HepG2 (cell line): Measurements from ENCODE around the gene CCDC177. TPM values are rescaled to one million over a fixed set of nuclear protein-coding genes. Genes with fewer than 3 reads are reported as not detected.
A peak's percentile ranks its signal among the peaks of the same experiment; 100 is the strongest.

Source experiments
- ATAC-seq: fragments of 200-7000 bp; cut with Tn5 transposase; 3 replicates; pipeline ENCODE4 v1.9.1; 2020; ENCODE audit warnings: mild to moderate bottlenecking, moderate library complexity
- BruUV-seq: library from RNA; stranded (reverse); fragments of 400-500 nt; replicated peaks from 2 replicates; lab custom pipeline; 2021; lab: Mats Ljungman, UMichigan
- CTCF ChIA-PET: fragments of 300-600 bp; formaldehyde crosslinking; extraction: SDS; loops from one replicate; lab custom pipeline; 2021; ENCODE audit warnings: low total read pairs, inconsistent platforms, low intra/inter-chr PET ratio; lab: Yijun Ruan, JAX
- POLR2A ChIA-PET: fragments of 350-600 bp; sonication (Branson Sonifier 250); formaldehyde crosslinking; loops from one replicate; lab custom pipeline; 2020; ENCODE audit warnings: antibody characterized with exemption, inconsistent platforms; lab: Yijun Ruan, JAX
- DNase-seq: peaks from one replicate; pipeline ENCODE4 v3.0.0-alpha.2; 2015; ENCODE audit warnings: low spot score
- FAIRE-seq: peaks from 3 replicates; lab custom pipeline; 2011; peaks lifted over from hg19 to GRCh38; lab: Jason Lieb, UNC
- H2AFZ ChIP-seq: one replicate; pipeline ENCODE4 v1.6.1; 2011; ENCODE audit warnings: low read length, inconsistent platforms
- H3K27ac ChIP-seq: fragments of 300-600 bp; 3 replicates; pipeline ENCODE4 v1.8.0; 2011; ENCODE audit warnings: mixed run types, mild to moderate bottlenecking, mixed read lengths, low read length, inconsistent platforms; ENCODE audit not compliant: insufficient read depth; ENCODE audit errors: extremely low read length
- H3K27me3 ChIP-seq, 2 experiments: fragments of 200-600 bp in 1 of 2; 2 replicates in 1 of 2; 3 replicates in 1 of 2; pipeline versions ENCODE4 v1.6.0 to v1.8.0; 2011; ENCODE audit warnings: low read length in 2 of 2, mild to moderate bottlenecking in 2 of 2, moderate library complexity in 2 of 2, inconsistent platforms in 1 of 2; ENCODE audit not compliant: insufficient read depth in 2 of 2, control insufficient read depth in 1 of 2
- H3K36me3 ChIP-seq, 2 experiments: fragments of 200-600 bp in 1 of 2; replicated peaks in 1 of 2; 2 replicates in 1 of 2; 3 replicates in 1 of 2; pipeline versions ENCODE4 v1.5.1 to v1.8.0; 2011; ENCODE audit warnings: low read length in 2 of 2, inconsistent platforms in 1 of 2; ENCODE audit not compliant: insufficient read depth in 2 of 2, control insufficient read depth in 1 of 2
- H3K4me1 ChIP-seq: 2 replicates; pipeline ENCODE4 v1.5.1; 2012; ENCODE audit warnings: low read length, inconsistent platforms; ENCODE audit not compliant: insufficient read depth
- H3K4me2 ChIP-seq: 2 replicates; pipeline ENCODE4 v1.6.0; 2011; ENCODE audit warnings: low read depth, low read length, inconsistent platforms
- H3K4me3 ChIP-seq, 3 experiments: fragments of 200-600 bp in 1 of 3; sonication (generic), shearing (Covaris generic) in 1 of 3; replicated peaks in 1 of 3; 2 replicates each; pipeline ENCODE4 v1.5.1; 2011 to 2016; ENCODE audit warnings: low read length in 3 of 3, inconsistent platforms in 2 of 3, low read depth in 2 of 3, mild to moderate bottlenecking in 2 of 3, control low read depth in 1 of 3, mixed read lengths in 1 of 3; ENCODE audit not compliant: insufficient read depth in 1 of 3
- H3K79me2 ChIP-seq: one replicate; pipeline ENCODE4 v1.6.1; 2011; ENCODE audit warnings: low read length, inconsistent platforms; ENCODE audit not compliant: insufficient read depth
- H3K9ac ChIP-seq: 2 replicates; pipeline ENCODE4 v1.6.0; 2011; ENCODE audit warnings: mild to moderate bottlenecking, low read depth, low read length, inconsistent platforms; ENCODE audit not compliant: insufficient read depth
- H3K9me3 ChIP-seq: 2 replicates; pipeline ENCODE4 v1.5.1; 2012; ENCODE audit warnings: mild to moderate bottlenecking, low read length
- H4K20me1 ChIP-seq: 2 replicates; pipeline ENCODE4 v1.6.0; 2011; ENCODE audit warnings: inconsistent platforms, mild to moderate bottlenecking, low read length, moderate library complexity; ENCODE audit not compliant: insufficient read depth
- CSRNP2 ChIP-seq: sonication (generic); formaldehyde crosslinking; conservative IDR thresholded peaks from 2 replicates; pipeline ENCODE4 v1.8.0; 2022; ENCODE audit warnings: low read depth, missing genetic modification reagents
- DPF2 ChIP-seq: sonication (generic); formaldehyde crosslinking; IDR thresholded peaks from 2 replicates; pipeline ENCODE4 v1.4.0; 2020; ENCODE audit warnings: mild to moderate bottlenecking, low read depth, missing genetic modification reagents, borderline replicate concordance
- FOXA1 ChIP-seq, 2 experiments: fragments of 450-650 bp in 1 of 2; sonication (generic) in 1 of 2; formaldehyde crosslinking in 1 of 2; IDR thresholded peaks; 2 replicates each; pipeline versions ENCODE4 v1.4.0 to v1.6.1; 2016 to 2020; ENCODE audit warnings: missing genetic modification reagents in 1 of 2
- KDM2A ChIP-seq: sonication (generic); formaldehyde crosslinking; IDR thresholded peaks from 2 replicates; pipeline ENCODE4 v1.4.0; 2020; ENCODE audit warnings: low read depth, missing genetic modification reagents, borderline replicate concordance
- KLF9 ChIP-seq: IDR thresholded peaks from 2 replicates; pipeline ENCODE4 v1.6.1; 2016; ENCODE audit warnings: low read depth
- NR2C2 ChIP-seq: sonication (generic); formaldehyde crosslinking; IDR thresholded peaks from 2 replicates; pipeline ENCODE4 v1.4.0; 2020; ENCODE audit warnings: missing genetic modification reagents, mild to moderate bottlenecking, moderate library complexity, borderline replicate concordance
- PCBP1 ChIP-seq: fragments of 200-400 bp; formaldehyde crosslinking; IDR thresholded peaks from 2 replicates; pipeline ENCODE4 v1.6.1; 2017; ENCODE audit warnings: mild to moderate bottlenecking, low read depth, low read length, borderline replicate concordance
- PHB2 ChIP-seq: fragments of 450-650 bp; IDR thresholded peaks from 2 replicates; pipeline ENCODE4 v1.6.1; 2018; ENCODE audit not compliant: partially characterized antibody
- PHF21A ChIP-seq: sonication (generic); formaldehyde crosslinking; IDR thresholded peaks from 2 replicates; pipeline ENCODE4 v1.5.0; 2020; ENCODE audit warnings: mild to moderate bottlenecking, missing genetic modification reagents
- POGZ ChIP-seq: sonication (generic); formaldehyde crosslinking; IDR thresholded peaks from 2 replicates; pipeline ENCODE4 v1.4.0; 2020; ENCODE audit warnings: mild to moderate bottlenecking, missing genetic modification reagents
- PREB ChIP-seq: sonication (generic); formaldehyde crosslinking; IDR thresholded peaks from 2 replicates; pipeline ENCODE4 v1.4.0; 2020; ENCODE audit warnings: missing genetic modification reagents
- REXO4 ChIP-seq: sonication (generic); formaldehyde crosslinking; IDR thresholded peaks from 2 replicates; pipeline ENCODE4 v1.8.0; 2022; ENCODE audit warnings: missing genetic modification reagents, mild to moderate bottlenecking, borderline replicate concordance
- SNRNP70 ChIP-seq: fragments of 200-400 bp; formaldehyde crosslinking; IDR thresholded peaks from 2 replicates; pipeline ENCODE4 v1.6.1; 2017; ENCODE audit warnings: mild to moderate bottlenecking, low read depth, low read length, moderate library complexity
- SOX6 ChIP-seq, 2 experiments: fragments of 450-650 bp in 1 of 2; sonication (generic) in 1 of 2; formaldehyde crosslinking in 1 of 2; IDR thresholded peaks; 2 replicates each; pipeline versions ENCODE4 v1.4.0 to v1.6.1; 2017 to 2020; ENCODE audit warnings: antibody characterized with exemption in 1 of 2, mild to moderate bottlenecking in 1 of 2, missing genetic modification reagents in 1 of 2
- SUZ12 ChIP-seq: fragments of 150-350 bp; IDR thresholded peaks from 2 replicates; pipeline ENCODE4 v1.6.1; 2014; ENCODE audit warnings: low read depth, low read length
- TBX3 ChIP-seq: fragments of 450-650 bp; IDR thresholded peaks from 2 replicates; pipeline ENCODE4 v1.6.1; 2017; ENCODE audit warnings: antibody characterized with exemption, mild to moderate bottlenecking, inconsistent platforms, borderline replicate concordance
- TEF ChIP-seq: sonication (generic); formaldehyde crosslinking; IDR thresholded peaks from 2 replicates; pipeline ENCODE4 v1.5.0; 2020; ENCODE audit warnings: missing genetic modification reagents
- ZBTB7B ChIP-seq: sonication (generic); formaldehyde crosslinking; IDR thresholded peaks from 2 replicates; pipeline ENCODE4 v1.4.0; 2020; ENCODE audit warnings: missing genetic modification reagents
- ZFY ChIP-seq: sonication (generic); formaldehyde crosslinking; IDR thresholded peaks from 2 replicates; pipeline ENCODE4 v1.4.0; 2020; ENCODE audit warnings: missing genetic modification reagents
- ZNF331 ChIP-seq: sonication (generic); formaldehyde crosslinking; IDR thresholded peaks from 2 replicates; pipeline ENCODE4 v1.4.0; 2020; ENCODE audit warnings: missing genetic modification reagents
- ZNF576 ChIP-seq: sonication (generic); formaldehyde crosslinking; IDR thresholded peaks from 2 replicates; pipeline ENCODE4 v1.4.0; 2020; ENCODE audit warnings: mild to moderate bottlenecking, missing genetic modification reagents
- ZNF773 ChIP-seq: sonication (generic); formaldehyde crosslinking; IDR thresholded peaks from 2 replicates; pipeline ENCODE4 v1.4.0; 2020; ENCODE audit warnings: missing genetic modification reagents, borderline replicate concordance
- WGBS: methylation state at CpG from one replicate; pipeline ENCODE4 v1.1.6; 2017; ENCODE audit warnings: low lambda C conversion rate; 5-methylcytosine and 5-hydroxymethylcytosine counted together
- in situ Hi-C: cut with HindIII; loops from 2 replicates; pipeline ENCODE4 v1.10.0; 2017; ENCODE audit warnings: low pct_unique_long_range_greater_than_20kb; ENCODE audit not compliant: extremely low pct_ligation_motif_present
- intact Hi-C: fragments of 100-400 bp; cut with micrococcal nuclease; formaldehyde crosslinking; loops from one replicate; pipeline ENCODE4 v1.10.0; 2022; ENCODE audit not compliant: unreplicated experiment
- polyA plus RNA-seq, 8 experiments: library from polyadenylated mRNA; depleted of rRNA in 3 of 8; stranded (reverse) in 7 of 8; unstranded in 1 of 8; fragments of >200 nt; fragmentation: Illumina TruSeq in 4 of 8; extraction: Trizol in 4 of 8; gene quantifications; 2 replicates each; pipeline versions ENCODE4 v1.2.1 to v1.2.3, GENCODE V29; 2011 to 2016; ENCODE audit warnings: low read depth in 4 of 8, missing spikeins in 1 of 8, mixed read lengths in 1 of 8; ENCODE audit not compliant: insufficient read depth in 1 of 8
- total RNA-seq, 5 experiments: library from RNA; depleted of rRNA; stranded (reverse); fragments of >200 nt; fragmentation: Illumina TruSeq; extraction: Trizol; gene quantifications; 2 replicates each; pipeline ENCODE4 v1.2.3, GENCODE V29; 2016; ENCODE audit warnings: low read depth in 1 of 5
- TF ChIP-seq, protein P1 (sequence below): sonication (generic); formaldehyde crosslinking; IDR thresholded peaks from 2 replicates; pipeline ENCODE4 v1.4.0; 2020; ENCODE audit warnings: mild to moderate bottlenecking, missing genetic modification reagents

CCDC177 gene
- total and polyA plus RNA-seq, 2 of the 13 experiments (the other 11 are each of a cell fraction or from before 2014, with no cell fraction given), result not detected

DNA sequence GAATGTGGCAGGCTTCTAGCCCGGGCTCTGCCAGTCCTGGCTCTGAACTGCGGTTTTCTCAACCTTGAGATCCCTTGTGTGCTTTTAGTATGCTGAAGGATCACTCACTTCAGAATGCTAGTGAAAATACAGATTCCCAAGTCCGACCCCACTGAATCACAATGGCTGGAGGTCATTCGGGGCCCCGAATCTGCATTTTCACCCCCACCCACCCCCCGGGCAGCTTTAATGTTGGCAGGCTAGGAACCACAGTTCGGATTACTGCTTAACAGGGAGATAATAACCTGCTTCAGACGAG, 36.2 kb upstream of the CCDC177 start:
- ChIA-PET CTCF (no interaction called here), POLR2A (interaction anchor here (0.6 to 1.2 kb wide), 6 partner anchors 37 to 88 kb away, joined by 3 to 5 read pairs (median 3); no protein-coding TSS in a partner anchor)
- Histone ChIP-seq H3K27me3 (no peaks in the 10 kb centered on the region; a peak in 1 of 5 replicates), H3K4me2 (peak overlapping the region; percentile 99), H3K4me3 (peak overlapping the region; percentile 55 to 83 (median 77)), H3K36me3 (no peaks in the 10 kb centered on the region; a peak in 1 of 5 replicates), H3K27ac (no peak overlapping the region), H4K20me1 (no peaks in the 10 kb centered on the region), H3K79me2 (peaks cover 28% of the 10 kb centered on the region), H3K9ac (peak overlapping the region; percentile 53), H3K9me3 (no peaks in the 10 kb centered on the region), H2AFZ (peak overlapping the region; percentile 93), H3K4me1 (peaks cover 72% of the 10 kb centered on the region)
- no TSS peak for BruUV-seq
- intact Hi-C loops, result loop anchor here (5.0 kb wide), 1 partner anchor 101 kb away; no protein-coding TSS in a partner anchor
- ATAC-seq (no peak), DNase-seq (no peak), FAIRE-seq (no peak)
- WGBS, result 0% methylated on average over 4 of the region's 8 CpGs
- in situ Hi-C loops, result no loop called here
- TF ChIP-seq PHF21A (CRISPR knock-in tag) (no peak), ZBTB7B (CRISPR knock-in tag) (no peak), ZNF576 (no peak), SUZ12 (no peak), CSRNP2 (CRISPR knock-in tag) (no peak), KLF9 (CRISPR knock-in tag) (no peak), SOX6 (IDR thresholded peaks at IDR 0.05) (no peak), SOX6 (CRISPR knock-in tag; IDR thresholded peaks at IDR 0.05) (0 out of 2 replicates have a peak, but pooled peaks have one; percentile 2), PREB (CRISPR knock-in tag) (no peak), SNRNP70 (no peak), TEF (CRISPR knock-in tag) (no peak), FOXA1 (IDR thresholded peaks at IDR 0.05) (no peak), FOXA1 (CRISPR knock-in tag; IDR thresholded peaks at IDR 0.05) (no peak), REXO4 (no peak), PHB2 (no peak), KDM2A (0 out of 2 replicates have a peak, but pooled peaks have one; percentile 11), TBX3 (no peak), ZNF773 (no peak), DPF2 (CRISPR knock-in tag) (no peak), ZFY (no peak), ZNF331 (no peak), NR2C2 (CRISPR knock-in tag) (peak; percentile 43; the same call in 1 of the 2 replicates), POGZ (CRISPR knock-in tag) (no peak), PCBP1 (no peak)
- TF ChIP-seq, protein P1, sequence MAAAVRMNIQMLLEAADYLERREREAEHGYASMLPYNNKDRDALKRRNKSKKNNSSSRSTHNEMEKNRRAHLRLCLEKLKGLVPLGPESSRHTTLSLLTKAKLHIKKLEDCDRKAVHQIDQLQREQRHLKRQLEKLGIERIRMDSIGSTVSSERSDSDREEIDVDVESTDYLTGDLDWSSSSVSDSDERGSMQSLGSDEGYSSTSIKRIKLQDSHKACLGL (CRISPR knock-in tag), result no peak
